ENCODE data around the gene CAMK2A. TPM values are rescaled to one million over a fixed set of nuclear protein-coding genes. Genes with fewer than 3 reads are reported as not detected.

Gene CAMK2A
- total and polyA plus RNA-seq, 2 of the 4 experiments (the other 2 are of a cell fraction), result 0.18 to 0.19 TPM

- no peaks in the 10 kb centered on the region for H3K4me1 ChIP-seq (ENCODE audit: control insufficient read depth, insufficient read depth, low read length)
- no peak overlapping the region for H2BK15ac ChIP-seq (ENCODE audit: low read depth, low read length)
- no peak overlapping the region for H3K27ac ChIP-seq (ENCODE audit: insufficient read depth, low read length)
- H3K79me1 ChIP-seq (ENCODE audit: low read depth in 1 of 2, low read length in 2 of 2), result no peaks in the 10 kb centered on the region
- POLR2A ChIA-PET (ENCODE audit: unreplicated experiment), result no interaction called here
- no peak overlapping the region for H2BK120ac ChIP-seq (ENCODE audit: low read depth, low read length)
- dilution Hi-C loops (cut with HindIII; ENCODE audit: low sequenced_read_pairs, unreplicated experiment), result no loop called here
- H3K18ac ChIP-seq (ENCODE audit: low read depth, low read length), result no peak overlapping the region
- no peak overlapping the region for H3K4ac ChIP-seq (ENCODE audit: low read depth, low read length)
- no peak overlapping the region for H4K5ac ChIP-seq (ENCODE audit: low read depth, low read length)
- 95% methylated on average over 6 of the region's 15 CpGs; no CpG with 5 or more reads in 1 of the 2 experiments for WGBS, 2 experiments (ENCODE audit: extremely low coverage in 2 of 2, insufficient read length in 1 of 2)
- peak overlapping the region; percentile 45 for H2AK9ac ChIP-seq (replicated peaks; ENCODE audit: low read depth, low read length, poor library complexity)
- no peak overlapping the region for H3K56ac ChIP-seq (ENCODE audit: extremely low read depth, insufficient read depth, low read length)
- H4K8ac ChIP-seq (ENCODE audit: low read depth in 2 of 2, low read length in 2 of 2), result no peak overlapping the region
- no peak overlapping the region for H3K9ac ChIP-seq (ENCODE audit: low read depth, low read length)
- no peak overlapping the region for H3K4me3 ChIP-seq (ENCODE audit: insufficient read depth, low read depth, low read length)
- no peaks in the 10 kb centered on the region for H3K9me3 ChIP-seq (ENCODE audit: control insufficient read depth, insufficient read depth, low read length)
- H3K36me3 ChIP-seq (ENCODE audit: control insufficient read depth, insufficient read depth, low read length), result no peaks in the 10 kb centered on the region
- H3K4me2 ChIP-seq (ENCODE audit: low read depth, low read length), result no peak overlapping the region
- ATAC-seq (ENCODE audit: low read depth) (no peak), DNase-seq (no peak)
- in situ Hi-C loops (cut with MboI; ENCODE audit: low sequenced_read_pairs), result no loop called here
- no peak overlapping the region for H2BK20ac ChIP-seq (ENCODE audit: low read depth, low read length)
- H3K9me1 ChIP-seq (ENCODE audit: insufficient read depth, low read length), result no peaks in the 10 kb centered on the region; the same call in 1 of the 2 replicates
- H3K23ac ChIP-seq (ENCODE audit: low read depth, low read length), result no peak overlapping the region
- no peak overlapping the region for H2BK5ac ChIP-seq (ENCODE audit: low read depth, low read length, poor library complexity, severe bottlenecking)
- no peak overlapping the region for H3K14ac ChIP-seq (replicated peaks; ENCODE audit: low read depth, low read length)
- no peaks in the 10 kb centered on the region for H4K20me1 ChIP-seq (ENCODE audit: insufficient read depth, low read length)
- intact Hi-C loops (cut with micrococcal nuclease), result no loop called here
- peaks cover 5% of the 10 kb centered on the region for H3K27me3 ChIP-seq (ENCODE audit: control insufficient read depth, insufficient read depth, low read length)
- no peak overlapping the region for H2AFZ ChIP-seq (replicated peaks; ENCODE audit: low read length, poor library complexity)
- no peak for TF ChIP-seq CTCF (conservative IDR thresholded peaks at IDR 0.05; ENCODE audit: low read depth, low read length)
- no peak for TF ChIP-seq RAD21 (IDR thresholded peaks at IDR 0.05; ENCODE audit: low read length)
- no peak for TF ChIP-seq FOS (IDR thresholded peaks at IDR 0.05; ENCODE audit: low read depth, low read length)
- TF ChIP-seq CEBPB (IDR thresholded peaks at IDR 0.05; ENCODE audit: low read depth, low read length), result no peak
- TF ChIP-seq MAFK (IDR thresholded peaks at IDR 0.05; ENCODE audit: low read depth, low read length), result no peak
- no peak for TF ChIP-seq RFX5 (IDR thresholded peaks at IDR 0.05; ENCODE audit: low read depth, low read length)
- no peak for TF ChIP-seq MAZ (IDR thresholded peaks at IDR 0.05; ENCODE audit: borderline replicate concordance, low read depth, low read length)
- no peak for TF ChIP-seq BHLHE40 (IDR thresholded peaks at IDR 0.05; ENCODE audit: low read depth, low read length)
- TF ChIP-seq CHD1 (IDR thresholded peaks at IDR 0.05; ENCODE audit: low read depth, low read length), result no peak
- no peak overlapping the region for H4K91ac ChIP-seq (ENCODE audit: insufficient read depth, low read depth, low read length)
- no TSS peak for BruUV-seq (replicated peaks)
- CTCF ChIA-PET, result no interaction called here
- no peak overlapping the region for H2AK5ac ChIP-seq (ENCODE audit: low read depth, low read length)
Measured at GRCh38 chr5:150236981-150237754, 52.4 kb downstream of the CAMK2A start.

All from IMR-90 (cell line).